Measurements from ENCODE around the gene TBL1Y.

DNA sequence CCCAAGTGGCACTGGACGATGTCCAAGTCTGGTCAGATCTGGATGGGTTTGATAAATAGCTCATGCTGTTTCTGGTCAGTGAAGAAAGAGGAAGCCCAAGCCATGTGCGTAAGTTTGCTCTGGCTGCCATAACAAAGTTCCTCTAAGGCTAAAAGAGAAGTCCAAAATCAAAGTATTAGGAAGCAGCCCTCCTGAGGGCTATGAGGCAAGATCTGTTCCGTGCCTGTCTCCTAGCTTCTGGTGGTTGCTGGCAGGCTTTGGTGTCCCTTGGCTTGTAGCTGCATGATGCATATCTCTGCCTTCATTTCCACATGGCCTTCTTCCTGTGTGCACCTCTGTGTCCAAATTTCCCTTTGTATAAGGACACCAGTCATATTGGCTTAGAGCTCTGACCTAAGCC, 81.5 kb downstream of the TBL1Y start:
- TF ChIP-seq GATA2 (IDR thresholded peaks at IDR 0.05; ENCODE audit: low read depth, low read length) (no peak), GATA3 (IDR thresholded peaks at IDR 0.05; ENCODE audit: low read depth, low read length) (no peak)
